KG1 (cell line): ENCODE results near the gene TMEM50A.
"Not testable (repeated sequence)": the region's sequence is repeated elsewhere in the genome, so short reads cannot be mapped to it uniquely, and the experiment has no call there.

Source experiments
- DNase-seq: peaks from one replicate; lab custom pipeline; 2025; lab: John Stamatoyannopoulos, UW

The TMEM50A gene

GRCh38 chr1:25338188-25338981, at the start of gene TMEM50A:
Gene TMEM50A, plus strand, starts transcription at chr1:25338334. Its CDS starts 2,153 bp downstream, at chr1:25340487.
- DNase-seq: peak; percentile 89

GRCh38 chr1:25288573-25289101, 49.5 kb upstream of the TMEM50A start:
- DNase-seq: not testable (repeated sequence)

GRCh38 chr1:25290043-25290442, 48.1 kb upstream of the TMEM50A start:
- DNase-seq: not testable (repeated sequence)

- not testable (repeated sequence) for DNase-seq
These were observed 44.7 kb upstream of the TMEM50A start for GRCh38 chr1:25293426-25293825.

- DNase-seq: not testable (repeated sequence)
These were observed 43.0 kb upstream of the TMEM50A start for GRCh38 chr1:25294889-25295826.

GRCh38 chr1:25296501-25296900, 41.6 kb upstream of the TMEM50A start:
- not testable (repeated sequence) for DNase-seq

- not testable (repeated sequence) for DNase-seq
These were observed 37.4 kb upstream of the TMEM50A start for GRCh38 chr1:25300729-25301128.

GRCh38 chr1:25302330-25302729, 35.8 kb upstream of the TMEM50A start:
- DNase-seq: not testable (repeated sequence)

GRCh38 chr1:25304936-25305335, 33.2 kb upstream of the TMEM50A start:
- not testable (repeated sequence) for DNase-seq

- not testable (repeated sequence) for DNase-seq
These were observed 30.0 kb upstream of the TMEM50A start for GRCh38 chr1:25308168-25308567.

GRCh38 chr1:25309085-25309484, 29.0 kb upstream of the TMEM50A start:
- DNase-seq: not testable (repeated sequence)

- DNase-seq: not testable (repeated sequence)
These were observed 28.6 kb upstream of the TMEM50A start for GRCh38 chr1:25309486-25309885.

GRCh38 chr1:25312806-25313470, 25.2 kb upstream of the TMEM50A start:
- DNase-seq: not testable (repeated sequence)

GRCh38 chr1:25320314-25320938, 17.7 kb upstream of the TMEM50A start:
- not testable (repeated sequence) for DNase-seq

GRCh38 chr1:25322127-25322526, 16.0 kb upstream of the TMEM50A start:
- not testable (repeated sequence) for DNase-seq

GRCh38 chr1:25324407-25324806, 13.7 kb upstream of the TMEM50A start:
- DNase-seq: not testable (repeated sequence)

GRCh38 chr1:25327864-25328790, 10.0 kb upstream of the TMEM50A start:
- DNase-seq: not testable (repeated sequence)

- DNase-seq: not testable (repeated sequence)
These were observed 9.3 kb upstream of the TMEM50A start for GRCh38 chr1:25328791-25329185.

GRCh38 chr1:25329336-25329735, 8.8 kb upstream of the TMEM50A start:
- not testable (repeated sequence) for DNase-seq

- not testable (repeated sequence) for DNase-seq
These were observed 8.2 kb upstream of the TMEM50A start for GRCh38 chr1:25329950-25330349.
